ENCODE measurements around the gene RPL36A.

DNA sequence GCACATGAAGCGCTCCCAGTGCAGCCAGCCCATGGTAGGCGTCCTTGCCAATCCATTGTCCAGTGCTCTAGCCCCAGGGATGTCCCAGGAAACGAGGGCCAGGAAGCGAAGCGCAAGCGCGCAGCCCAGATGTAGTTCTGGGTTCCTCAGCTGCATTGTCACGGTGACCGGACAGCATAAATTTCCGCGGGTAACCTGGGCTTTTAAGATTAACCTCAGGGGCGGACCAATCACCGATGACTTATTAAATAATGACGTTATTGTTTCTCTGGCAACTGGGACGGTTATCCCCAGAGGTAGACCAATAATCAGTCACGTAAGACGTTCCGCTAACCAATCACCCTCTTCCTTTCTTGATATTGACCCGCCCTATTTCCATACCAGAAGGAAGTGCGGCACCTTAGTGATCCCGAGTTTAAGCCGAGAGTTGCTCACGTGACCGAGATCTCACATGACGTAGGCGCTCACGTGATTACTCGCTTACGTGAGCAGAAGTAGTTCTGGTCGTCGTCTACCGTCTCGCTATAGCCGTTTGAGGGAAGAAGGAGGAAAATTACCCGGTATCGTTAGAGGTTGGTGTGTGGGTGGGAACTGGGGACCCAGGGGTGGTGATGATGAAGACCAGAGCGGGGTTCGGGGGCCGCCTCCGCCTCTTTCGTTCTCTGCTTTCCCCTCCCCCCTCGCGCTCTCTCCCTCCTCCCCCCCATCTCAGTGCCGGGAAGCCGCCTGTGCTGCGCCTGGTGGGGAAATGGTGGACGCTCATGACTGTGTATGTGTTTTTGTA, 17.1 kb downstream of the RPL36A start, which contains the start of the genes GLA and HNRNPH2:
- peak in 3 of 4 donors; percentile 39 to 89 (median 81) for TF ChIP-seq POLR2A (IDR thresholded peaks at IDR 0.05)
- TF ChIP-seq, protein P1, sequence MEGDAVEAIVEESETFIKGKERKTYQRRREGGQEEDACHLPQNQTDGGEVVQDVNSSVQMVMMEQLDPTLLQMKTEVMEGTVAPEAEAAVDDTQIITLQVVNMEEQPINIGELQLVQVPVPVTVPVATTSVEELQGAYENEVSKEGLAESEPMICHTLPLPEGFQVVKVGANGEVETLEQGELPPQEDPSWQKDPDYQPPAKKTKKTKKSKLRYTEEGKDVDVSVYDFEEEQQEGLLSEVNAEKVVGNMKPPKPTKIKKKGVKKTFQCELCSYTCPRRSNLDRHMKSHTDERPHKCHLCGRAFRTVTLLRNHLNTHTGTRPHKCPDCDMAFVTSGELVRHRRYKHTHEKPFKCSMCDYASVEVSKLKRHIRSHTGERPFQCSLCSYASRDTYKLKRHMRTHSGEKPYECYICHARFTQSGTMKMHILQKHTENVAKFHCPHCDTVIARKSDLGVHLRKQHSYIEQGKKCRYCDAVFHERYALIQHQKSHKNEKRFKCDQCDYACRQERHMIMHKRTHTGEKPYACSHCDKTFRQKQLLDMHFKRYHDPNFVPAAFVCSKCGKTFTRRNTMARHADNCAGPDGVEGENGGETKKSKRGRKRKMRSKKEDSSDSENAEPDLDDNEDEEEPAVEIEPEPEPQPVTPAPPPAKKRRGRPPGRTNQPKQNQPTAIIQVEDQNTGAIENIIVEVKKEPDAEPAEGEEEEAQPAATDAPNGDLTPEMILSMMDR (IDR thresholded peaks at IDR 0.05): peak in 4 of 6 experiments; percentile 9 to 49 (median 28)

Measured in upper lobe of left lung (tissue), 4 donors.